HEK293T (cell line): ENCODE results near the gene NFU1.
A peak's percentile ranks its signal among the peaks of the same experiment; 100 is the strongest.

ENCODE experiments used
- CTCF ChIA-PET: fragments of 350-600 bp; formaldehyde crosslinking; extraction: SDS; loops from one replicate; lab custom pipeline; 2021; ENCODE audit warnings: antibody characterized with exemption, inconsistent platforms; lab: Yijun Ruan, JAX
- POLR2A ChIA-PET: fragments of 350-600 bp; formaldehyde crosslinking; extraction: SDS; loops from one replicate; lab custom pipeline; 2020; ENCODE audit warnings: antibody characterized with exemption, inconsistent platforms; lab: Yijun Ruan, JAX
- DNase-seq: peaks from one replicate; pipeline ENCODE4 v3.0.0; 2012; ENCODE audit warnings: mixed read lengths; ENCODE audit errors: extremely low spot score
- ARNT ChIP-seq: fragments of 450-650 bp; IDR thresholded peaks from 2 replicates; pipeline ENCODE4 v1.6.1; 2017; ENCODE audit warnings: mild to moderate bottlenecking
- BHLHE40 ChIP-seq: fragments of 450-650 bp; IDR thresholded peaks from 2 replicates; pipeline ENCODE4 v1.6.1; 2016; ENCODE audit warnings: mild to moderate bottlenecking, moderate library complexity, borderline replicate concordance
- CTBP1 ChIP-seq: fragments of 450-650 bp; IDR thresholded peaks from 2 replicates; pipeline ENCODE4 v1.6.1; 2016; ENCODE audit warnings: borderline replicate concordance
- ELF4 ChIP-seq: fragments of 450-650 bp; IDR thresholded peaks from 2 replicates; pipeline ENCODE4 v1.6.1; 2017; ENCODE audit warnings: antibody characterized with exemption
- FOXA1 ChIP-seq: fragments of 450-650 bp; IDR thresholded peaks from 2 replicates; pipeline ENCODE4 v1.6.1; 2016; ENCODE audit warnings: mild to moderate bottlenecking
- FOXK2 ChIP-seq: fragments of 450-650 bp; IDR thresholded peaks from 2 replicates; pipeline ENCODE4 v1.6.1; 2016; ENCODE audit warnings: mild to moderate bottlenecking
- FOXM1 ChIP-seq: fragments of 450-650 bp; IDR thresholded peaks from 2 replicates; pipeline ENCODE4 v1.6.1; 2017; ENCODE audit warnings: mild to moderate bottlenecking, borderline replicate concordance
- HDGF ChIP-seq: fragments of 450-650 bp; IDR thresholded peaks from 2 replicates; pipeline ENCODE4 v1.6.1; 2017; ENCODE audit warnings: antibody characterized with exemption, borderline replicate concordance
- L3MBTL2 ChIP-seq: fragments of 450-650 bp; conservative IDR thresholded peaks from 2 replicates; pipeline ENCODE4 v1.6.1; 2016; ENCODE audit warnings: mild to moderate bottlenecking
- LEF1 ChIP-seq: fragments of 450-650 bp; IDR thresholded peaks from 2 replicates; pipeline ENCODE4 v1.6.1; 2017; ENCODE audit warnings: mild to moderate bottlenecking, borderline replicate concordance
- NFRKB ChIP-seq: fragments of 450-650 bp; IDR thresholded peaks from 2 replicates; pipeline ENCODE4 v1.6.1; 2016; ENCODE audit warnings: mild to moderate bottlenecking, moderate library complexity
- SP1 ChIP-seq: fragments of 450-650 bp; IDR thresholded peaks from 2 replicates; pipeline ENCODE4 v1.6.1; 2017
- SUZ12 ChIP-seq: fragments of 450-650 bp; IDR thresholded peaks from 2 replicates; pipeline ENCODE4 v1.6.1; 2016; ENCODE audit warnings: mild to moderate bottlenecking
- TARDBP ChIP-seq: fragments of 450-650 bp; IDR thresholded peaks from 2 replicates; pipeline ENCODE4 v1.6.1; 2016
- ZNF384 ChIP-seq: fragments of 450-650 bp; IDR thresholded peaks from 2 replicates; pipeline ENCODE4 v1.6.1; 2016
- TF ChIP-seq, protein P1 (sequence below): fragments of 450-650 bp; IDR thresholded peaks from 2 replicates; pipeline ENCODE4 v1.6.1; 2016

Gene NFU1

GRCh38 chr2:69376403-69376802 is 60.8 kb downstream of the NFU1 start:
- TF ChIP-seq BHLHE40 = no peak
- no peak for TF ChIP-seq TARDBP
- TF ChIP-seq LEF1 = no peak
- TF ChIP-seq SUZ12 = no peak
- TF ChIP-seq CTBP1 = no peak
- TF ChIP-seq, protein P1, sequence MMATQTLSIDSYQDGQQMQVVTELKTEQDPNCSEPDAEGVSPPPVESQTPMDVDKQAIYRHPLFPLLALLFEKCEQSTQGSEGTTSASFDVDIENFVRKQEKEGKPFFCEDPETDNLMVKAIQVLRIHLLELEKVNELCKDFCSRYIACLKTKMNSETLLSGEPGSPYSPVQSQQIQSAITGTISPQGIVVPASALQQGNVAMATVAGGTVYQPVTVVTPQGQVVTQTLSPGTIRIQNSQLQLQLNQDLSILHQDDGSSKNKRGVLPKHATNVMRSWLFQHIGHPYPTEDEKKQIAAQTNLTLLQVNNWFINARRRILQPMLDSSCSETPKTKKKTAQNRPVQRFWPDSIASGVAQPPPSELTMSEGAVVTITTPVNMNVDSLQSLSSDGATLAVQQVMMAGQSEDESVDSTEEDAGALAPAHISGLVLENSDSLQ = no peak
- TF ChIP-seq SP1 = no peak
- TF ChIP-seq FOXK2 = no peak
- TF ChIP-seq ARNT = no peak
- no peak for TF ChIP-seq ELF4
- TF ChIP-seq HDGF = no peak
- TF ChIP-seq ZNF384 = no peak
- no peak for TF ChIP-seq L3MBTL2
- no peak for TF ChIP-seq FOXA1
- TF ChIP-seq NFRKB = no peak
- no peak for TF ChIP-seq FOXM1
- ChIA-PET CTCF (interaction anchor here (1.0 kb wide), 1 partner anchor 58 kb away, joined by 3 read pairs; no protein-coding TSS in a partner anchor), POLR2A (interaction anchor here (3.2 kb wide), 1 partner anchor 61 kb away, joined by 13 read pairs; the partner anchor contains the start of gene NFU1)
- no peak for DNase-seq

DNA sequence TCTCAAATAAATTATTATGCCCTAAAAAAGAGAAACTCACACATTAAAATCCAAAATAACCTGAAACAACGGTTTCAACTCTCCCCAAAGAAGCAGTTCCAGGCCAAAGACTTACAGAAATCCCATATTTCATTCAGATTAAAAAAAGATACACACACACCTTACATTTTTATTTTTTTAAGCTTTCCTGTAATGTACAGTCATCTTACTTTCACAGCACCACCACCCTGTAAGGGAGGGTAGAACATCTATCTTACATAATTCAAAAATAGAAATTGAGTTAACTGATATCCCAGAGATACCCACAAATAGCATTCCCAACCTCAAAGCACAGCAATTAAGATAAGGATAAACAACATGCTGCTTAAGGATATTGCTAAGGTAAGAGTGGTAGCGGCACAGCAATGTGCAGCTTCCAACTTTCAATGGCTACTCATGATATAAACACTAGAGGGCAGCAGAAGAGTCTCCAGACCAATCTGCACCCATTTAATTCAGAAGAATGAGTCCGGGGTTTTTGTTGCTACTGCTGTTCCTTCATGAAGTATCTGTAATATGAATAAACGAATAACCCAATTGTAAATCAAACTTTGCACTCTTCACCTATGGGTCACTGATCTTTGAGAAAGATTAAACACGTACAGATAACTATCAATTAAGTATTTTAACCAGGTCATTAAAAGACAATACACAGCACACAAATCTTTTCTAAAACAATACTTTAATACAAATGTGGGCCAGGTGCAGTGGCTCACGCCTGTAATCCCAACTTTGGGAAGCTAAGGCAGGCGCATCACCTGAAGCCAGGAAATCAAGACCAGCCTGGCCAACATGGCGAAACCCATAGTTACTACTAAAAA is 61.5 kb downstream of the NFU1 start:
- ChIA-PET POLR2A (no interaction called here), CTCF (interaction anchor here (0.6 to 1.0 kb wide), 4 partner anchors 13 to 98 kb away, joined by 3 to 5 read pairs (median 3); no protein-coding TSS in a partner anchor)
- no peak for TF ChIP-seq BHLHE40
- TF ChIP-seq FOXM1 = no peak
- peak; percentile 47 for DNase-seq

DNA sequence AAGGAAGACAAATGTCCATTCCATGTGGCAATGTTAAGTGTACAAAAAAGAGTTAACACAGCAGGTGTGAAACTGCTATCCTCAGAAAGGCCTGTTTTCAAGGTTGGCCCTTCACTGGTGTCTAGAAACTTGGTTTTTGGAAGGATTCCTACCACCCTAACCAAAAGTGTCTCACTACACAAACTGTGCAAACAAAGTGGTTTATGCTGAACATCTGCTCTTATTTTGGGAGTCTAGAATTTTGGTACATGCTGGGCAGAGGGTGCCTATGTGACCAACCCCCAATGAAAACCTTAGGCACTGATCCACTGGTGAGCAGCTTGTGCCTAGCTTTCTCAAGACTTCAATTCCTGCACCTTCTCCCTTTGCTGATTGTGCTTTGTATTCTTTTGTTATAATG is 64.5 kb downstream of the NFU1 start:
- no peak for DNase-seq
- no peak for TF ChIP-seq FOXA1
- ChIA-PET POLR2A (no interaction called here), CTCF (no interaction called here)

- no peak for DNase-seq
- ChIA-PET CTCF (no interaction called here), POLR2A (no interaction called here)
- TF ChIP-seq ELF4 (no peak), SUZ12 (no peak), FOXK2 (no peak), FOXM1 (no peak), SP1 (no peak), TARDBP (no peak), ARNT (no peak), CTBP1 (no peak), LEF1 (no peak), ZNF384 (no peak), BHLHE40 (no peak)
Measured at GRCh38 chr2:69369802-69370201, 67.4 kb downstream of the NFU1 start.

GRCh38 chr2:69368588-69368987 is 68.6 kb downstream of the NFU1 start:
- CTCF ChIA-PET = no interaction called here
- no peak for TF ChIP-seq SP1
- TF ChIP-seq TARDBP = no peak
- no peak for TF ChIP-seq FOXM1
- TF ChIP-seq CTBP1 = no peak
- TF ChIP-seq ELF4 = no peak
- POLR2A ChIA-PET = no interaction called here
- no peak for DNase-seq

GRCh38 chr2:69359371-69359770 is 77.9 kb downstream of the NFU1 start:
- TF ChIP-seq ELF4 (no peak), FOXK2 (no peak), ZNF384 (no peak), TARDBP (no peak), SP1 (no peak), ARNT (no peak), FOXA1 (no peak), CTBP1 (no peak), SUZ12 (no peak), HDGF (no peak), BHLHE40 (no peak), NFRKB (no peak), LEF1 (no peak), FOXM1 (no peak)
- TF ChIP-seq, protein P1 = no peak
- POLR2A ChIA-PET = no interaction called here
- DNase-seq = no peak
- CTCF ChIA-PET = no interaction called here

- TF ChIP-seq HDGF = no peak
- TF ChIP-seq CTBP1 = no peak
- no peak for TF ChIP-seq LEF1
- no peak for TF ChIP-seq FOXM1
- ChIA-PET CTCF (no interaction called here), POLR2A (no interaction called here)
- no peak for DNase-seq
Measured at GRCh38 chr2:69358914-69359313, 78.3 kb downstream of the NFU1 start.
